Loucy (cell line): ENCODE results near the gene SNCAIP.

Source experiments
- H2AFZ ChIP-seq: fragments of 200-600 bp; sonication (generic); 2 replicates; pipeline ENCODE4 v1.6.0; 2016; ENCODE audit warnings: antibody characterized with exemption, mild to moderate bottlenecking, low read length, moderate library complexity
- H3F3A ChIP-seq: fragments of 200-600 bp; 2 replicates; pipeline ENCODE4 v1.6.0; 2016; ENCODE audit warnings: antibody characterized with exemption, low read depth, mild to moderate bottlenecking
- H3K27me3 ChIP-seq: fragments of 200-600 bp; sonication (generic); 2 replicates; pipeline ENCODE4 v1.6.1; 2014; ENCODE audit warnings: low read length, mild to moderate bottlenecking; ENCODE audit not compliant: insufficient read depth, poor library complexity, severe bottlenecking
- H3K36me3 ChIP-seq: fragments of 200-600 bp; sonication (generic); 2 replicates; pipeline ENCODE4 v1.6.1; 2016; ENCODE audit warnings: low read length; ENCODE audit not compliant: insufficient read depth
- H3K4me1 ChIP-seq: fragments of 200-600 bp; sonication (generic); 2 replicates; pipeline ENCODE4 v1.5.1; 2014; ENCODE audit warnings: low read length, mild to moderate bottlenecking; ENCODE audit not compliant: insufficient read depth, poor library complexity, severe bottlenecking
- H3K4me2 ChIP-seq: fragments of 200-600 bp; sonication (generic); 2 replicates; pipeline ENCODE4 v1.6.0; 2014; ENCODE audit warnings: antibody characterized with exemption, low read length, low read depth, mild to moderate bottlenecking; ENCODE audit not compliant: poor library complexity, severe bottlenecking
- H3K4me3 ChIP-seq: fragments of 200-600 bp; sonication (generic); 2 replicates; pipeline ENCODE4 v1.5.1; 2014; ENCODE audit warnings: low read length, mild to moderate bottlenecking, mixed read lengths; ENCODE audit not compliant: poor library complexity, severe bottlenecking
- H3K79me2 ChIP-seq: fragments of 200-600 bp; sonication (generic); 2 replicates; pipeline ENCODE4 v1.6.1; 2014; ENCODE audit warnings: low read length; ENCODE audit not compliant: insufficient read depth
- H3K9ac ChIP-seq: fragments of 200-600 bp; sonication (generic); 2 replicates; pipeline ENCODE4 v1.6.0; 2014; ENCODE audit warnings: mild to moderate bottlenecking, low read depth, low read length, moderate library complexity; ENCODE audit not compliant: poor library complexity, severe bottlenecking
- H3K9me2 ChIP-seq: fragments of 200-600 bp; sonication (generic); replicated peaks from 2 replicates; pipeline ENCODE4 v1.6.1; 2016; ENCODE audit warnings: low read depth, low read length, mixed read lengths
- H3K9me3 ChIP-seq: fragments of 200-600 bp; sonication (generic); 2 replicates; pipeline ENCODE4 v1.6.1; 2014; ENCODE audit warnings: mild to moderate bottlenecking, antibody characterized with exemption, low read length, low read depth; ENCODE audit not compliant: insufficient read depth
- H4K20me1 ChIP-seq: fragments of 200-600 bp; sonication (generic); 2 replicates; pipeline ENCODE4 v1.6.0; 2014; ENCODE audit warnings: antibody characterized with exemption, low read length, mild to moderate bottlenecking; ENCODE audit not compliant: insufficient read depth, poor library complexity, severe bottlenecking
- CTCF ChIP-seq: fragments of 200-600 bp; sonication (generic); conservative IDR thresholded peaks from 2 replicates; pipeline ENCODE4 v1.5.1; 2014; ENCODE audit warnings: mild to moderate bottlenecking, antibody characterized with exemption, low read length
- EZH2phosphoT487 ChIP-seq: fragments of 200-600 bp; IDR thresholded peaks from 2 replicates; pipeline ENCODE4 v1.6.1; 2018; ENCODE audit warnings: antibody characterized with exemption, mild to moderate bottlenecking, moderate library complexity, borderline replicate concordance

SNCAIP gene

GRCh38 chr5:122315521-122315920, 3.5 kb downstream of the SNCAIP start:
- Histone ChIP-seq H3K36me3 (no peaks in the 10 kb centered on the region), H3F3A (no peaks in the 10 kb centered on the region), H3K27me3 (no peaks in the 10 kb centered on the region), H3K9me3 (no peaks in the 10 kb centered on the region), H2AFZ (no peak overlapping the region), H3K79me2 (no peaks in the 10 kb centered on the region), H3K9me2 (no peaks in the 10 kb centered on the region), H3K4me1 (no peaks in the 10 kb centered on the region), H3K4me2 (no peak overlapping the region), H4K20me1 (no peaks in the 10 kb centered on the region), H3K9ac (no peak overlapping the region), H3K4me3 (no peak overlapping the region)
- TF ChIP-seq CTCF (no peak), EZH2phosphoT487 (no peak)

GRCh38 chr5:122316656-122317055, 4.6 kb downstream of the SNCAIP start:
- TF ChIP-seq CTCF (no peak), EZH2phosphoT487 (no peak)
- Histone ChIP-seq H3K9me3 (no peaks in the 10 kb centered on the region), H2AFZ (no peak overlapping the region), H3K27me3 (no peaks in the 10 kb centered on the region), H3K4me3 (no peak overlapping the region), H3K9me2 (no peaks in the 10 kb centered on the region), H4K20me1 (no peaks in the 10 kb centered on the region), H3K79me2 (no peaks in the 10 kb centered on the region), H3K9ac (no peak overlapping the region), H3K36me3 (no peaks in the 10 kb centered on the region), H3K4me2 (no peak overlapping the region), H3K4me1 (no peaks in the 10 kb centered on the region), H3F3A (no peaks in the 10 kb centered on the region)

GRCh38 chr5:122319897-122320296, 7.9 kb downstream of the SNCAIP start:
- H3K4me1 ChIP-seq: no peaks in the 10 kb centered on the region
- no peak for TF ChIP-seq EZH2phosphoT487
- no peak for TF ChIP-seq CTCF
- H3K36me3 ChIP-seq: no peaks in the 10 kb centered on the region
- no peaks in the 10 kb centered on the region for H3K27me3 ChIP-seq
- no peaks in the 10 kb centered on the region for H3F3A ChIP-seq
- H3K4me2 ChIP-seq: no peak overlapping the region
- no peak overlapping the region for H2AFZ ChIP-seq
- no peaks in the 10 kb centered on the region for H4K20me1 ChIP-seq
- no peak overlapping the region for H3K9ac ChIP-seq
- H3K9me3 ChIP-seq: no peaks in the 10 kb centered on the region
- H3K9me2 ChIP-seq: no peaks in the 10 kb centered on the region
- no peak overlapping the region for H3K4me3 ChIP-seq
- H3K79me2 ChIP-seq: no peaks in the 10 kb centered on the region
